Esophagus squamous epithelium (tissue), 4 donors: ENCODE measurements around the gene DHH.

ENCODE experiments used
- CTCF ChIP-seq, 6 experiments: fragments of 450-650 bp in 4 of 6; fragments of 200-600 bp in 2 of 6; sonication (generic) in 2 of 6; IDR thresholded peaks; one replicate each; pipeline ENCODE4 v1.5.1; 2016 to 2019; ENCODE audit warnings: antibody characterized with exemption in 6 of 6, mild to moderate bottlenecking in 4 of 6, moderate library complexity in 4 of 6
- POLR2A ChIP-seq, 4 donors: fragments of 450-650 bp; IDR thresholded peaks; one replicate each; pipeline ENCODE4 v1.6.1; 2017; ENCODE audit warnings: antibody characterized with exemption in 4 of 4, mild to moderate bottlenecking in 4 of 4, moderate library complexity in 3 of 4

GRCh38 chr12:49091056-49091835, 3.4 kb downstream of the DHH start:
- no peak for TF ChIP-seq CTCF (IDR thresholded peaks at IDR 0.05)
- no peak for TF ChIP-seq POLR2A (IDR thresholded peaks at IDR 0.05)
